Neural progenitor cell (in vitro differentiated cells): ENCODE measurements around the gene SAMHD1. TPM values are rescaled to one million over a fixed set of nuclear protein-coding genes. Genes with fewer than 3 reads are reported as not detected.

Experiments used
- DNase-seq: peaks from one replicate; pipeline ENCODE4 v3.0.0-alpha.2; 2016; ENCODE audit warnings: low spot score
- H2AFZ ChIP-seq: fragments of 200-600 bp; sonication (generic); replicated peaks from 2 replicates; pipeline ENCODE4 v1.6.1; 2016; ENCODE audit warnings: antibody characterized with exemption
- H3F3A ChIP-seq: fragments of 200-600 bp; sonication (generic); 2 replicates; pipeline ENCODE4 v1.6.1; 2016; ENCODE audit warnings: antibody characterized with exemption, low read depth
- H3K27ac ChIP-seq: fragments of 200-600 bp; sonication (generic); 2 replicates; pipeline ENCODE4 v1.5.1; 2016; ENCODE audit warnings: mild to moderate bottlenecking
- H3K27me3 ChIP-seq: fragments of 200-600 bp; sonication (generic); 2 replicates; pipeline ENCODE4 v1.6.1; 2016; ENCODE audit warnings: mild to moderate bottlenecking, moderate library complexity
- H3K36me3 ChIP-seq: fragments of 200-600 bp; sonication (generic); 2 replicates; pipeline ENCODE4 v1.5.1; 2016
- H3K4me1 ChIP-seq: fragments of 200-600 bp; sonication (generic); 2 replicates; pipeline ENCODE4 v1.6.1; 2016; ENCODE audit warnings: mixed run types
- H3K4me2 ChIP-seq: fragments of 200-600 bp; sonication (generic); 2 replicates; pipeline ENCODE4 v1.6.1; 2016
- H3K4me3 ChIP-seq: fragments of 200-600 bp; sonication (generic); 2 replicates; pipeline ENCODE4 v1.5.1; 2016
- H3K79me2 ChIP-seq: fragments of 200-600 bp; sonication (generic); 2 replicates; pipeline ENCODE4 v1.6.1; 2016; ENCODE audit warnings: low read depth
- H3K9ac ChIP-seq: fragments of 200-600 bp; sonication (generic); 2 replicates; pipeline ENCODE4 v1.6.1; 2016
- H3K9me3 ChIP-seq: fragments of 200-600 bp; sonication (generic); 2 replicates; pipeline ENCODE4 v1.5.1; 2016; ENCODE audit warnings: low read depth
- H4K20me1 ChIP-seq: fragments of 200-600 bp; sonication (generic); 2 replicates; pipeline ENCODE4 v1.6.1; 2016; ENCODE audit warnings: low read depth
- H3K27ac Mint-ChIP-seq: 3 replicates; pipeline ENCODE4 v1.8.0; 2021; ENCODE audit warnings: mixed read lengths
- H3K27me3 Mint-ChIP-seq: 2 replicates; pipeline ENCODE4 v1.8.0; 2022; ENCODE audit warnings: low read depth, mild to moderate bottlenecking, inconsistent platforms, moderate library complexity, mixed read lengths; ENCODE audit not compliant: insufficient read depth
- H3K36me3 Mint-ChIP-seq: 3 replicates; pipeline ENCODE4 v1.8.0; 2021; ENCODE audit warnings: mixed read lengths
- H3K4me1 Mint-ChIP-seq: 3 replicates; pipeline ENCODE4 v1.8.0; 2021; ENCODE audit warnings: mixed read lengths
- H3K4me3 Mint-ChIP-seq: 3 replicates; pipeline ENCODE4 v1.8.0; 2021; ENCODE audit warnings: mild to moderate bottlenecking, moderate library complexity, mixed read lengths
- H3K9me3 Mint-ChIP-seq: 3 replicates; pipeline ENCODE4 v1.8.0; 2020; ENCODE audit warnings: mixed read lengths
- CTCF ChIP-seq: fragments of 200-600 bp; sonication (generic); IDR thresholded peaks from 2 replicates; pipeline ENCODE4 v1.5.1; 2017; ENCODE audit warnings: antibody characterized with exemption, mild to moderate bottlenecking
- EZH2 ChIP-seq: fragments of 200-600 bp; sonication (generic); IDR thresholded peaks from 2 replicates; pipeline ENCODE4 v1.6.1; 2017; ENCODE audit warnings: antibody characterized with exemption, mild to moderate bottlenecking, moderate library complexity
- EZH2phosphoT487 ChIP-seq: fragments of 200-600 bp; sonication (generic); IDR thresholded peaks from 2 replicates; pipeline ENCODE4 v1.6.1; 2017; ENCODE audit warnings: antibody characterized with exemption
- total RNA-seq: library from RNA; depleted of rRNA; stranded (reverse); fragments of >200 nt; gene quantifications from 2 replicates; pipeline ENCODE4 v1.2.3, GENCODE V29; 2015; ENCODE audit warnings: low replicate concordance

Gene SAMHD1
- total RNA-seq, 1 donor from 2014 or later, result 29.0 TPM

- Histone ChIP-seq H3K4me3 (no peak overlapping the region), H3K4me2 (no peak overlapping the region), H3K27me3 (no peaks in the 10 kb centered on the region), H3K36me3 (no peaks in the 10 kb centered on the region), H3K9me3 (no peaks in the 10 kb centered on the region), H3F3A (no peaks in the 10 kb centered on the region), H3K9ac (no peak overlapping the region), H4K20me1 (no peaks in the 10 kb centered on the region), H3K27ac (no peak overlapping the region), H3K4me1 (no peaks in the 10 kb centered on the region), H2AFZ (no peak overlapping the region), H3K79me2 (no peaks in the 10 kb centered on the region)
- TF ChIP-seq EZH2 (no peak), EZH2phosphoT487 (no peak), CTCF (peak; percentile 87)
- Mint-ChIP-seq H3K27me3 (peaks cover 2% of the 10 kb centered on the region), H3K4me3 (no peak overlapping the region), H3K9me3 (no peaks in the 10 kb centered on the region), H3K4me1 (no peaks in the 10 kb centered on the region), H3K27ac (no peak overlapping the region), H3K36me3 (no peaks in the 10 kb centered on the region)
- DNase-seq, result peak; percentile 66
Observed at GRCh38 chr20:36919715-36920333, 31.7 kb downstream of the SAMHD1 start.

- Mint-ChIP-seq H3K9me3 (no peaks in the 10 kb centered on the region), H3K27me3 (peaks cover 4% of the 10 kb centered on the region), H3K4me3 (no peak overlapping the region), H3K27ac (no peak overlapping the region), H3K36me3 (peaks cover 1% of the 10 kb centered on the region), H3K4me1 (no peaks in the 10 kb centered on the region)
- Histone ChIP-seq H3K79me2 (no peaks in the 10 kb centered on the region), H4K20me1 (no peaks in the 10 kb centered on the region), H2AFZ (no peak overlapping the region), H3K9me3 (no peaks in the 10 kb centered on the region), H3K4me2 (no peak overlapping the region), H3K9ac (no peak overlapping the region), H3K4me1 (no peaks in the 10 kb centered on the region), H3K4me3 (no peak overlapping the region), H3K27me3 (no peaks in the 10 kb centered on the region), H3F3A (no peaks in the 10 kb centered on the region), H3K36me3 (no peaks in the 10 kb centered on the region), H3K27ac (no peak overlapping the region)
- DNase-seq, result no peak
- no peak for TF ChIP-seq EZH2
- TF ChIP-seq EZH2phosphoT487, result no peak
- TF ChIP-seq CTCF, result no peak
Observed at GRCh38 chr20:36917943-36918342, 33.6 kb downstream of the SAMHD1 start.

- Histone ChIP-seq H3K79me2 (no peaks in the 10 kb centered on the region), H4K20me1 (no peaks in the 10 kb centered on the region), H3K27ac (no peak overlapping the region), H3K4me2 (no peak overlapping the region), H3F3A (no peaks in the 10 kb centered on the region), H3K9me3 (no peaks in the 10 kb centered on the region), H3K36me3 (no peaks in the 10 kb centered on the region), H3K4me1 (no peaks in the 10 kb centered on the region), H3K27me3 (no peaks in the 10 kb centered on the region), H3K4me3 (no peak overlapping the region), H2AFZ (no peak overlapping the region), H3K9ac (no peak overlapping the region)
- peaks cover 4% of the 10 kb centered on the region for H3K27me3 Mint-ChIP-seq
- H3K36me3 Mint-ChIP-seq, result peaks cover 1% of the 10 kb centered on the region
- H3K27ac Mint-ChIP-seq, result no peak overlapping the region
- no peak for TF ChIP-seq EZH2
- TF ChIP-seq EZH2phosphoT487, result no peak
- TF ChIP-seq CTCF, result no peak
- no peaks in the 10 kb centered on the region for H3K9me3 Mint-ChIP-seq
- no peak for DNase-seq
- no peaks in the 10 kb centered on the region for H3K4me1 Mint-ChIP-seq
- no peak overlapping the region for H3K4me3 Mint-ChIP-seq
Observed at GRCh38 chr20:36917240-36917639, 34.3 kb downstream of the SAMHD1 start.
